KMS-11 (cell line): ENCODE results near the gene DPAGT1.

Experiments used
- H2AFZ ChIP-seq: fragments of 200-600 bp; sonication (generic); 2 replicates; pipeline ENCODE4 v1.6.1; 2016; ENCODE audit warnings: antibody characterized with exemption, mixed run types, low read depth
- H3K27ac ChIP-seq: fragments of 200-600 bp; sonication (generic); 2 replicates; pipeline ENCODE4 v1.6.1; 2016; ENCODE audit warnings: mild to moderate bottlenecking, mixed run types
- H3K27me3 ChIP-seq: fragments of 200-600 bp; sonication (generic); 2 replicates; pipeline ENCODE4 v1.6.1; 2017; ENCODE audit warnings: mild to moderate bottlenecking, low read depth, mixed run types, moderate library complexity; ENCODE audit not compliant: insufficient read depth
- H3K36me3 ChIP-seq: fragments of 200-600 bp; sonication (generic); 2 replicates; pipeline ENCODE4 v1.6.1; 2017; ENCODE audit warnings: mild to moderate bottlenecking, mixed run types; ENCODE audit not compliant: insufficient read depth
- H3K4me1 ChIP-seq: fragments of 200-600 bp; sonication (generic); 2 replicates; pipeline ENCODE4 v1.6.1; 2016; ENCODE audit warnings: mild to moderate bottlenecking, low read depth, mixed run types; ENCODE audit not compliant: poor library complexity, severe bottlenecking
- H3K4me2 ChIP-seq: fragments of 200-600 bp; sonication (generic); 2 replicates; pipeline ENCODE4 v1.7.0; 2016; ENCODE audit warnings: mild to moderate bottlenecking, mixed run types
- H3K4me3 ChIP-seq: fragments of 200-600 bp; sonication (generic); IDR thresholded peaks from 2 replicates; pipeline ENCODE4 v1.6.1; 2017; ENCODE audit warnings: low read depth, low read length, mixed read lengths; ENCODE audit not compliant: insufficient read depth
- H3K79me2 ChIP-seq: fragments of 200-600 bp; sonication (generic); 2 replicates; pipeline ENCODE4 v1.6.1; 2016; ENCODE audit warnings: low read depth, mixed run types; ENCODE audit not compliant: insufficient read depth
- H3K9ac ChIP-seq: fragments of 200-600 bp; sonication (generic); 2 replicates; pipeline ENCODE4 v1.6.1; 2016; ENCODE audit warnings: mild to moderate bottlenecking, mixed run types
- H4K20me1 ChIP-seq: fragments of 200-600 bp; sonication (generic); 2 replicates; pipeline ENCODE4 v1.6.1; 2016; ENCODE audit warnings: mild to moderate bottlenecking, mixed run types; ENCODE audit not compliant: insufficient read depth
- CTCF ChIP-seq: fragments of 200-600 bp; sonication (generic); conservative IDR thresholded peaks from 2 replicates; pipeline ENCODE4 v1.6.1; 2017; ENCODE audit warnings: low read depth, mild to moderate bottlenecking, antibody characterized with exemption, low read length, moderate library complexity, mixed read lengths

DPAGT1 gene

DNA sequence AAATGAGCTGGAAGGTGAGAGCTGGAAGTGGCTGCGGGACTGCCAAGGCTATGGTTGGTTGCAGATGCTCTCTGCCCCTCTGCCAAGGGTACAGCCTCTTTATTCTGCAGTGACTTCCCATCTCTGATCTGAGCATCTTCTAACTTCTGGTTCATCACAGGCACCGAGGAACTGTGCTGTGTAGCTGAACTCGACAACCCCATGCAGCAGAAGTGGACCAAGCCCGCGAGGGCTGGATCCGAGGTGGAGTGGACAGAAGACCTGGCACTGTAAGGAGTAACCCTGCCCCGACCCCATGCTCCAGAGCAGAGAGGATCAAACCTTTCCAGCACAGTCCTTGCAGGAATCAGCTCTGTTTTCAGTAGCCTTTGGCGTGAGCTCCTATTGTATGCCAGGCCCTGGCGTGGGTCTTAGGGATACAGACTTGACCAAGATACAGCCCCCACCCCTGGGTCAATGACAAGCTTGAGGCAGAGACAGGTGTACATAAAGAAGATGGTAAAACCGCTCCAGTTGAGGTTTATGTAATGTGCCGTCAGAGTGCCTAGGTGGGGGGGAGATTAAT lies 9.8 kb upstream of the DPAGT1 start:
- Histone ChIP-seq H3K4me2 (no peak overlapping the region), H3K27me3 (no peaks in the 10 kb centered on the region), H3K9ac (no peak overlapping the region), H4K20me1 (no peaks in the 10 kb centered on the region), H2AFZ (no peak overlapping the region), H3K79me2 (peaks cover 16% of the 10 kb centered on the region), H3K27ac (no peak overlapping the region), H3K4me3 (no peak overlapping the region), H3K4me1 (peaks cover 14% of the 10 kb centered on the region), H3K36me3 (no peaks in the 10 kb centered on the region)
- TF ChIP-seq CTCF: no peak

DNA sequence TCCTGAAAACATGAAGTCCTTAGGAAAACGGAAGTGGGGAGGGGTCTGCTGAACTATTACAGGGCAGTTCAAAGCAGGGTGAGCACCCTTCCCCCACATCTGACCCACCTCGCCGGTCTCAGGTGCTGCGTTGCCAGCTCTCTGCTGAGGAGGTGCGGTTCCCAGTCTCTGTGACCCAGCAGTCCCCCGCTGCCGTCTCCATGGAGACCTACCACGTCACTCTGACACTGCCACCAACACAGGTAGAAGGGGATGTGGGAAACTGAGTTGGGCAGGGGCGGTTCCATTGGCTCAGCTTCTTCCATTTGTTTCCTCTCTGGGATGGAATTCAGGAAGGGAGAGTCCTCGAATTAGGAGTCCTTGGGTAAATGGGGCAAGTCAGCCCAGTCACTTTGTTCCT lies 8.8 kb upstream of the DPAGT1 start:
- no peak for TF ChIP-seq CTCF
- Histone ChIP-seq H3K4me3 (no peak overlapping the region), H3K79me2 (peaks cover 16% of the 10 kb centered on the region), H3K27ac (no peak overlapping the region), H3K27me3 (no peaks in the 10 kb centered on the region), H4K20me1 (no peaks in the 10 kb centered on the region), H3K9ac (no peak overlapping the region), H3K4me1 (peaks cover 24% of the 10 kb centered on the region), H3K36me3 (no peaks in the 10 kb centered on the region), H3K4me2 (no peak overlapping the region), H2AFZ (no peak overlapping the region)

- no peaks in the 10 kb centered on the region for H4K20me1 ChIP-seq
- H3K9ac ChIP-seq: no peak overlapping the region
- H3K4me1 ChIP-seq: peaks cover 28% of the 10 kb centered on the region
- no peak overlapping the region for H3K27ac ChIP-seq
- no peak overlapping the region for H3K4me2 ChIP-seq
- H3K36me3 ChIP-seq: no peaks in the 10 kb centered on the region
- no peak overlapping the region for H2AFZ ChIP-seq
- no peak overlapping the region for H3K4me3 ChIP-seq
- peaks cover 16% of the 10 kb centered on the region for H3K79me2 ChIP-seq
- no peak for TF ChIP-seq CTCF
- no peaks in the 10 kb centered on the region for H3K27me3 ChIP-seq
Observed at GRCh38 chr11:119109843-119110242, 8.2 kb upstream of the DPAGT1 start.

- no peak overlapping the region for H3K27ac ChIP-seq
- H3K4me2 ChIP-seq: peak overlapping the region; percentile 77
- peaks cover 16% of the 10 kb centered on the region for H3K79me2 ChIP-seq
- H3K27me3 ChIP-seq: no peaks in the 10 kb centered on the region
- H4K20me1 ChIP-seq: no peaks in the 10 kb centered on the region
- no peaks in the 10 kb centered on the region for H3K36me3 ChIP-seq
- TF ChIP-seq CTCF: no peak
- H3K9ac ChIP-seq: no peak overlapping the region
- peaks cover 30% of the 10 kb centered on the region for H3K4me1 ChIP-seq
- no peak overlapping the region for H2AFZ ChIP-seq
- H3K4me3 ChIP-seq: no peak overlapping the region
Observed at GRCh38 chr11:119108857-119109221, 7.2 kb upstream of the DPAGT1 start.
